Trophoblast cell (in vitro differentiated cells and primary cell): ENCODE data around the gene ALG5.

Source experiments
- DNase-seq, 2 donors: peaks; one replicate each; pipeline ENCODE4 v3.0.0-alpha.2; 2016
- H2AFZ ChIP-seq: 2 replicates; pipeline ENCODE4 v1.6.1; 2013; ENCODE audit warnings: low read length, moderate library complexity, mild to moderate bottlenecking; ENCODE audit not compliant: insufficient read depth, poor library complexity
- H2AK5ac ChIP-seq: 2 replicates; pipeline ENCODE4 v1.6.1; 2013; ENCODE audit warnings: mild to moderate bottlenecking, low read length
- H2BK120ac ChIP-seq: 2 replicates; pipeline ENCODE4 v1.6.1; 2013; ENCODE audit warnings: low read length, mild to moderate bottlenecking, moderate library complexity; ENCODE audit not compliant: insufficient read depth, poor library complexity
- H2BK12ac ChIP-seq: 2 replicates; pipeline ENCODE4 v1.6.1; 2013; ENCODE audit warnings: mild to moderate bottlenecking, low read length, moderate library complexity
- H2BK5ac ChIP-seq: 2 replicates; pipeline ENCODE4 v1.6.1; 2013; ENCODE audit warnings: low read length, low read depth, moderate library complexity, mild to moderate bottlenecking; ENCODE audit not compliant: poor library complexity
- H3K14ac ChIP-seq: 2 replicates; pipeline ENCODE4 v1.6.1; 2013; ENCODE audit warnings: mild to moderate bottlenecking, low read length
- H3K18ac ChIP-seq: 2 replicates; pipeline ENCODE4 v1.6.1; 2013; ENCODE audit warnings: mild to moderate bottlenecking, low read length
- H3K23ac ChIP-seq: 2 replicates; pipeline ENCODE4 v1.6.1; 2013; ENCODE audit warnings: low read length
- H3K27ac ChIP-seq: 2 replicates; pipeline ENCODE4 v1.5.1; 2013; ENCODE audit warnings: low read depth, mild to moderate bottlenecking, inconsistent platforms, low read length, moderate library complexity
- H3K27me3 ChIP-seq: 2 replicates; pipeline ENCODE4 v1.6.1; 2013; ENCODE audit warnings: inconsistent platforms, mild to moderate bottlenecking, low read length, moderate library complexity; ENCODE audit not compliant: insufficient read depth
- H3K36me3 ChIP-seq, 2 experiments: 1 replicate in 1 of 2; 2 replicates in 1 of 2; pipeline ENCODE4 v1.6.1; 2013; ENCODE audit warnings: low read length in 2 of 2, mild to moderate bottlenecking in 2 of 2, moderate library complexity in 1 of 2; ENCODE audit not compliant: insufficient read depth in 2 of 2, control insufficient read depth in 1 of 2
- H3K4ac ChIP-seq: 2 replicates; pipeline ENCODE4 v1.6.1; 2013; ENCODE audit warnings: low read depth, mild to moderate bottlenecking, low read length, moderate library complexity
- H3K4me1 ChIP-seq, 2 experiments: 1 replicate in 1 of 2; 2 replicates in 1 of 2; pipeline ENCODE4 v1.6.1; 2013; ENCODE audit warnings: low read length in 2 of 2, mild to moderate bottlenecking in 2 of 2, moderate library complexity in 1 of 2; ENCODE audit not compliant: insufficient read depth in 2 of 2, control insufficient read depth in 1 of 2
- H3K4me2 ChIP-seq: 2 replicates; pipeline ENCODE4 v1.6.1; 2013; ENCODE audit warnings: inconsistent platforms, mild to moderate bottlenecking, low read length, moderate library complexity
- H3K4me3 ChIP-seq: 2 replicates; pipeline ENCODE4 v1.5.1; 2013; ENCODE audit warnings: mild to moderate bottlenecking, low read depth, low read length, inconsistent platforms
- H3K79me1 ChIP-seq: one replicate; pipeline ENCODE4 v1.6.1; 2013; ENCODE audit warnings: low read length
- H3K79me2 ChIP-seq: 2 replicates; pipeline ENCODE4 v1.6.1; 2013; ENCODE audit warnings: low read length, mild to moderate bottlenecking; ENCODE audit not compliant: control insufficient read depth, insufficient read depth, poor library complexity
- H3K9ac ChIP-seq: 2 replicates; pipeline ENCODE4 v1.6.1; 2013; ENCODE audit warnings: mild to moderate bottlenecking, low read length
- H3K9me3 ChIP-seq: 2 replicates; pipeline ENCODE4 v1.6.1; 2013; ENCODE audit warnings: low read depth, mild to moderate bottlenecking, control low read depth, inconsistent platforms, low read length; ENCODE audit not compliant: insufficient read depth
- H4K12ac ChIP-seq: 2 replicates; pipeline ENCODE4 v1.6.1; 2013; ENCODE audit warnings: low read depth, mild to moderate bottlenecking, low read length, moderate library complexity
- H4K8ac ChIP-seq: 2 replicates; pipeline ENCODE4 v1.6.1; 2013; ENCODE audit warnings: low read depth, mild to moderate bottlenecking, low read length, moderate library complexity
- H4K91ac ChIP-seq: one replicate; pipeline ENCODE4 v1.6.1; 2013; ENCODE audit warnings: low read depth, mild to moderate bottlenecking, low read length, moderate library complexity
- WGBS: extraction: QIAGEN DNeasy Blood & Tissue Kit; methylation state at CpG from one replicate; pipeline ENCODE4 v1.1.7; 2013; ENCODE audit warnings: missing lambda C conversion rate; ENCODE audit not compliant: insufficient read length, insufficient coverage; ENCODE audit errors: extremely low coverage; 5-methylcytosine and 5-hydroxymethylcytosine counted together

ALG5 gene

GRCh38 chr13:37040789-37041188 is 41.6 kb upstream of the ALG5 start:
- no peaks in the 10 kb centered on the region for H3K79me2 ChIP-seq
- no peak overlapping the region for H2BK120ac ChIP-seq
- H3K4me3 ChIP-seq, result no peak overlapping the region
- H3K9me3 ChIP-seq, result no peaks in the 10 kb centered on the region
- H3K9ac ChIP-seq, result no peak overlapping the region
- no peak overlapping the region for H2BK12ac ChIP-seq
- peaks cover 14 to 26% of the 10 kb centered on the region in 2 experiments for H3K36me3 ChIP-seq
- H4K12ac ChIP-seq, result no peak overlapping the region
- no peaks in the 10 kb centered on the region for H3K27me3 ChIP-seq
- H4K8ac ChIP-seq, result no peak overlapping the region
- no peak overlapping the region for H4K91ac ChIP-seq
- H2BK5ac ChIP-seq, result no peak overlapping the region
- H3K23ac ChIP-seq, result no peak overlapping the region
- H3K79me1 ChIP-seq, result no peaks in the 10 kb centered on the region
- H2AFZ ChIP-seq, result no peak overlapping the region
- no peak overlapping the region for H3K4me2 ChIP-seq
- no peak overlapping the region for H3K27ac ChIP-seq
- no peaks in the 10 kb centered on the region for H3K4me1 ChIP-seq
- H2AK5ac ChIP-seq, result no peak overlapping the region
- H3K4ac ChIP-seq, result no peak overlapping the region
- H3K18ac ChIP-seq, result no peak overlapping the region
- no peak for DNase-seq
- H3K14ac ChIP-seq, result no peak overlapping the region

GRCh38 chr13:37039896-37040295 is 40.8 kb upstream of the ALG5 start:
- Histone ChIP-seq H2AFZ (no peak overlapping the region), H2AK5ac (no peak overlapping the region), H2BK12ac (no peak overlapping the region), H3K23ac (no peak overlapping the region), H3K4me3 (no peak overlapping the region), H3K27ac (no peak overlapping the region), H3K79me1 (no peaks in the 10 kb centered on the region), H3K36me3 (peaks cover 18 to 31% of the 10 kb centered on the region in 2 experiments), H3K9ac (no peak overlapping the region), H3K79me2 (no peaks in the 10 kb centered on the region), H4K12ac (no peak overlapping the region), H3K14ac (no peak overlapping the region), H3K4me2 (no peak overlapping the region), H3K9me3 (no peaks in the 10 kb centered on the region), H3K4ac (no peak overlapping the region), H3K4me1 (no peaks in the 10 kb centered on the region), H2BK5ac (no peak overlapping the region), H4K8ac (no peak overlapping the region), H4K91ac (no peak overlapping the region), H2BK120ac (no peak overlapping the region), H3K18ac (no peak overlapping the region), H3K27me3 (no peaks in the 10 kb centered on the region)
- peak in 1 of 2 donors; percentile 53 for DNase-seq

GRCh38 chr13:37037241-37037640 is 38.1 kb upstream of the ALG5 start:
- no peak for DNase-seq
- Histone ChIP-seq H3K18ac (no peak overlapping the region), H3K36me3 (peaks cover 16 to 31% of the 10 kb centered on the region in 2 experiments), H3K4me2 (no peak overlapping the region), H3K23ac (no peak overlapping the region), H3K4me1 (no peaks in the 10 kb centered on the region), H3K79me2 (no peaks in the 10 kb centered on the region), H2AK5ac (no peak overlapping the region), H2BK120ac (no peak overlapping the region), H4K91ac (no peak overlapping the region), H3K14ac (no peak overlapping the region), H3K4ac (no peak overlapping the region), H3K9ac (no peak overlapping the region), H4K8ac (no peak overlapping the region), H3K9me3 (no peaks in the 10 kb centered on the region), H2AFZ (no peak overlapping the region), H3K4me3 (no peak overlapping the region), H3K79me1 (no peaks in the 10 kb centered on the region), H3K27ac (no peak overlapping the region), H4K12ac (no peak overlapping the region), H3K27me3 (no peaks in the 10 kb centered on the region), H2BK5ac (no peak overlapping the region), H2BK12ac (no peak overlapping the region)
- no CpG with 5 or more reads among the region's 3 CpGs for WGBS

GRCh38 chr13:37029617-37030016 is 30.5 kb upstream of the ALG5 start:
- no peak for DNase-seq
- Histone ChIP-seq H3K36me3 (peaks cover 4 to 21% of the 10 kb centered on the region in 2 experiments), H3K4ac (no peak overlapping the region), H3K4me2 (no peak overlapping the region), H3K79me2 (no peaks in the 10 kb centered on the region), H3K23ac (no peak overlapping the region), H3K4me3 (no peak overlapping the region), H3K14ac (no peak overlapping the region), H2AFZ (no peak overlapping the region), H3K27me3 (no peaks in the 10 kb centered on the region), H4K12ac (no peak overlapping the region), H3K27ac (no peak overlapping the region), H3K9me3 (no peaks in the 10 kb centered on the region), H3K18ac (no peak overlapping the region), H4K8ac (no peak overlapping the region), H2AK5ac (no peak overlapping the region), H3K9ac (no peak overlapping the region), H3K79me1 (no peaks in the 10 kb centered on the region), H3K4me1 (no peaks in the 10 kb centered on the region), H2BK12ac (no peak overlapping the region), H2BK5ac (no peak overlapping the region), H4K91ac (no peak overlapping the region), H2BK120ac (no peak overlapping the region)
- WGBS, result no CpG with 5 or more reads among the region's 4 CpGs
